ENCODE data around the gene REXO1.

The REXO1 gene

GRCh38 chr19:1811472-1811894, 36.8 kb downstream of the REXO1 start:
- Histone ChIP-seq H3K27me3 (ENCODE audit: control insufficient read depth, insufficient read depth, low read length, poor library complexity, severe bottlenecking) (peaks cover 9% of the 10 kb centered on the region), H3K9me3 (ENCODE audit: control insufficient read depth, low read length) (no peaks in the 10 kb centered on the region), H3K4me1 (ENCODE audit: control insufficient read depth, insufficient read depth, low read length) (no peaks in the 10 kb centered on the region), H3K4me3 (ENCODE audit: insufficient read depth, low read depth, low read length) (no peak overlapping the region), H3K27ac (ENCODE audit: insufficient read depth, low read depth, low read length, poor library complexity, severe bottlenecking) (no peak overlapping the region), H3K36me3 (ENCODE audit: control insufficient read depth, insufficient read depth, low read length) (no peaks in the 10 kb centered on the region)
- WGBS, 2 experiments = 53 to 62% methylated on average over 13 of the region's 13 CpGs

DNA sequence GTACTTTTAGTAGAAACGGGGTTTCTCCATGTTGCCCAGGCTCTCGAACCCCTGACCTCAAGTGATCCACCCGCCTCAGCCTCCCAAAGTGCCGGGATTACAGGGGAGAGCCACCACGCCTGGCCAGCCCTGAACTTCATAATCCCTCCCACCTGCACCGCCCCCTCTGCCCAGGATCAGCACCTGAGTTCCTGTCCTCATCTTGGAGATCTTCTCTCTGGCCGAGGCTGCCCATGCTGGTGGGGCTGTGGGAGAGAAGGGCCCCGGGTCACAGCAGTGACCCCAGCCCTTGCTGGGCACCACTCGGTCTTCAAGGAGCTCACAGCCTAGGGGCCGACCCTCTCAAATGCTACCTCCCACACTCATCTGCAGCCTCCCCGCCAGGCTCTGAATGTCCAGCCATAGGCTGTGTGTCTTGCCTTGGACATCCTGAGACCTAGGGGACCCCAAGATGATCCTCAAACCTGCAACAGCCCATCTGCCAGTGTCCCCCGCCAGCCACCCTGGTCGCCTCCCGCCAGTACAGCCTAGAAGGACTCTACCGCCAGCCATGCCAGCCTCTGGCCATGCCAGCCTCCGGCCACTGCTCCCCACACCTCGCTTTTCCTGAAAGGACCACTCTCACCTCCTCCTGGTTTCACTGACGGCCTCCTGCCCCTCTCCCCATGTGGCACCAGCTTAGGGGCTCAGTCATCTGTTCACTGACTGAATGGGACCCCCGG, 37.7 kb downstream of the REXO1 start:
- Histone ChIP-seq H3K4me1 (ENCODE audit: control insufficient read depth, insufficient read depth, low read length) (no peaks in the 10 kb centered on the region), H3K27me3 (ENCODE audit: control insufficient read depth, insufficient read depth, low read length, poor library complexity, severe bottlenecking) (peaks cover 9% of the 10 kb centered on the region), H3K36me3 (ENCODE audit: control insufficient read depth, insufficient read depth, low read length) (no peaks in the 10 kb centered on the region), H3K27ac (ENCODE audit: insufficient read depth, low read depth, low read length, poor library complexity, severe bottlenecking) (no peak overlapping the region), H3K9me3 (ENCODE audit: control insufficient read depth, low read length) (no peaks in the 10 kb centered on the region), H3K4me3 (ENCODE audit: insufficient read depth, low read depth, low read length) (no peak overlapping the region)
- WGBS, 2 experiments = 92% methylated on average over 19 of the region's 19 CpGs

GRCh38 chr19:1809678-1810077, 38.6 kb downstream of the REXO1 start:
- H3K9me3 ChIP-seq (ENCODE audit: control insufficient read depth, low read length) = no peaks in the 10 kb centered on the region
- no peaks in the 10 kb centered on the region for H3K36me3 ChIP-seq (ENCODE audit: control insufficient read depth, insufficient read depth, low read length)
- 87 to 88% methylated on average over 18 of the region's 18 CpGs for WGBS, 2 experiments

GRCh38 chr19:1808395-1808731, 39.9 kb downstream of the REXO1 start:
- Histone ChIP-seq H3K36me3 (ENCODE audit: control insufficient read depth, insufficient read depth, low read length) (no peaks in the 10 kb centered on the region), H3K4me3 (ENCODE audit: insufficient read depth, low read depth, low read length) (no peak overlapping the region), H3K27me3 (ENCODE audit: control insufficient read depth, insufficient read depth, low read length, poor library complexity, severe bottlenecking) (peaks cover 9% of the 10 kb centered on the region), H3K4me1 (ENCODE audit: control insufficient read depth, insufficient read depth, low read length) (no peaks in the 10 kb centered on the region), H3K9me3 (ENCODE audit: control insufficient read depth, low read length) (no peaks in the 10 kb centered on the region), H3K27ac (ENCODE audit: insufficient read depth, low read depth, low read length, poor library complexity, severe bottlenecking) (no peak overlapping the region)
- WGBS, 2 experiments = 91 to 94% methylated on average over 2 of the region's 2 CpGs

More at GRCh38 chr19:1809678-1810077, 38.6 kb downstream of the REXO1 start:
- H3K4me3 ChIP-seq (ENCODE audit: insufficient read depth, low read depth, low read length) = no peak overlapping the region
- H3K27me3 ChIP-seq (ENCODE audit: control insufficient read depth, insufficient read depth, low read length, poor library complexity, severe bottlenecking) = peaks cover 9% of the 10 kb centered on the region
- H3K4me1 ChIP-seq (ENCODE audit: control insufficient read depth, insufficient read depth, low read length) = no peaks in the 10 kb centered on the region
- no peak overlapping the region for H3K27ac ChIP-seq (ENCODE audit: insufficient read depth, low read depth, low read length, poor library complexity, severe bottlenecking)

DNA sequence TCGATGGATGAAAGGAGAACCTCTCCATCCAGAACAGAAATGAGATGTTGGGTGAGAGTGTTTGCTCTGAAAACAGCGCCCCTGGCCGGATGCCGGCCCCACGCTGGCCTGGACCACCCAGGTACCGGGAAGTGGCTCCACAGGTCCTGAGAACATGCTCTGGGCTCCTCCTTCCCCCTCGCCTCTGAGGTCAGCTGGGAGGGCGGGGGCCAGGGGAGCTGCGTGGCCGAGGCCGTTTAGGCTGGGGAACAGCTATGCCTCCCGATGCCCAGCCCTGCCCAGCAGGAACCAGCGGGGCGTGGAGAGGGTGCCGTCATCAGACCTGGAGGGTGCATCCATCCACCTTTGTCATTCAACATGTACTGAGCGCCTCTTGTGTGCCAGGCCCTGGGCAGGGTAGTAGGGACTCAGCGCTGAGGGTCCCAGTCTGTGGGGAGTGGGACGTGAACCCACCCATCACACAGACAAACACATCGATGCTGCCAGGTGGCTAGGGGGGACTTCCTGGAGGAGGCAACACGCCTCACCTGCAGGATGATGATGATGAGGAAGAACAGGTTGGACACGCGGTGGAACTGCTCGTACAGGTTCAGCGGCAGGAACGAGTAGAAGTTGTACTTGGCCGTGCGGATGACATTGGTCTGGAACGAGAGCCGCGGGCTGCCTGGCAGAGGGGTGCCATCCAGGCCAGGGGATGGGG, 40.4 kb downstream of the REXO1 start:
- Histone ChIP-seq H3K27me3 (ENCODE audit: control insufficient read depth, insufficient read depth, low read length, poor library complexity, severe bottlenecking) (peaks cover 9% of the 10 kb centered on the region), H3K36me3 (ENCODE audit: control insufficient read depth, insufficient read depth, low read length) (no peaks in the 10 kb centered on the region), H3K27ac (ENCODE audit: insufficient read depth, low read depth, low read length, poor library complexity, severe bottlenecking) (no peak overlapping the region), H3K4me3 (ENCODE audit: insufficient read depth, low read depth, low read length) (no peak overlapping the region), H3K4me1 (ENCODE audit: control insufficient read depth, insufficient read depth, low read length) (no peaks in the 10 kb centered on the region), H3K9me3 (ENCODE audit: control insufficient read depth, low read length) (no peaks in the 10 kb centered on the region)
- WGBS, 2 experiments = 84 to 88% methylated on average over 30 of the region's 30 CpGs

GRCh38 chr19:1807030-1807694, 41.1 kb downstream of the REXO1 start:
- H3K4me3 ChIP-seq (ENCODE audit: insufficient read depth, low read depth, low read length) = no peak overlapping the region
- no peak overlapping the region for H3K27ac ChIP-seq (ENCODE audit: insufficient read depth, low read depth, low read length, poor library complexity, severe bottlenecking)
- 82 to 85% methylated on average over 28 of the region's 28 CpGs for WGBS, 2 experiments

GRCh38 chr19:1806184-1807029, 41.9 kb downstream of the REXO1 start:
- Histone ChIP-seq H3K4me3 (ENCODE audit: insufficient read depth, low read depth, low read length) (no peak overlapping the region), H3K27ac (ENCODE audit: insufficient read depth, low read depth, low read length, poor library complexity, severe bottlenecking) (no peak overlapping the region), H3K9me3 (ENCODE audit: control insufficient read depth, low read length) (no peaks in the 10 kb centered on the region), H3K36me3 (ENCODE audit: control insufficient read depth, insufficient read depth, low read length) (no peaks in the 10 kb centered on the region), H3K4me1 (ENCODE audit: control insufficient read depth, insufficient read depth, low read length) (no peaks in the 10 kb centered on the region), H3K27me3 (ENCODE audit: control insufficient read depth, insufficient read depth, low read length, poor library complexity, severe bottlenecking) (peaks cover 2% of the 10 kb centered on the region)
- WGBS, 2 experiments = 89 to 91% methylated on average over 45 of the region's 45 CpGs

More at GRCh38 chr19:1807030-1807694, 41.1 kb downstream of the REXO1 start:
- Histone ChIP-seq H3K36me3 (ENCODE audit: control insufficient read depth, insufficient read depth, low read length) (no peaks in the 10 kb centered on the region), H3K9me3 (ENCODE audit: control insufficient read depth, low read length) (no peaks in the 10 kb centered on the region), H3K27me3 (ENCODE audit: control insufficient read depth, insufficient read depth, low read length, poor library complexity, severe bottlenecking) (peaks cover 9% of the 10 kb centered on the region), H3K4me1 (ENCODE audit: control insufficient read depth, insufficient read depth, low read length) (no peaks in the 10 kb centered on the region)

- no peaks in the 10 kb centered on the region for H3K9me3 ChIP-seq (ENCODE audit: control insufficient read depth, low read length)
- WGBS, 2 experiments = 90 to 92% methylated on average over 24 of the region's 24 CpGs
- no peak overlapping the region for H3K27ac ChIP-seq (ENCODE audit: insufficient read depth, low read depth, low read length, poor library complexity, severe bottlenecking)
- H3K4me1 ChIP-seq (ENCODE audit: control insufficient read depth, insufficient read depth, low read length) = no peaks in the 10 kb centered on the region
- no peaks in the 10 kb centered on the region for H3K27me3 ChIP-seq (ENCODE audit: control insufficient read depth, insufficient read depth, low read length, poor library complexity, severe bottlenecking)
- no peak overlapping the region for H3K4me3 ChIP-seq (ENCODE audit: insufficient read depth, low read depth, low read length)
- no peaks in the 10 kb centered on the region for H3K36me3 ChIP-seq (ENCODE audit: control insufficient read depth, insufficient read depth, low read length)
Measured at GRCh38 chr19:1805401-1806183, 42.7 kb downstream of the REXO1 start.

- no peak overlapping the region for H3K4me3 ChIP-seq (ENCODE audit: insufficient read depth, low read depth, low read length)
- H3K9me3 ChIP-seq (ENCODE audit: control insufficient read depth, low read length) = no peaks in the 10 kb centered on the region
- 89 to 91% methylated on average over 6 of the region's 6 CpGs for WGBS, 2 experiments
- no peak overlapping the region for H3K27ac ChIP-seq (ENCODE audit: insufficient read depth, low read depth, low read length, poor library complexity, severe bottlenecking)
- H3K36me3 ChIP-seq (ENCODE audit: control insufficient read depth, insufficient read depth, low read length) = no peaks in the 10 kb centered on the region
- H3K27me3 ChIP-seq (ENCODE audit: control insufficient read depth, insufficient read depth, low read length, poor library complexity, severe bottlenecking) = no peaks in the 10 kb centered on the region
- no peaks in the 10 kb centered on the region for H3K4me1 ChIP-seq (ENCODE audit: control insufficient read depth, insufficient read depth, low read length)
Measured at GRCh38 chr19:1804858-1805257, 43.4 kb downstream of the REXO1 start.

All from ectodermal cell (in vitro differentiated cells).